Liver (tissue), 9 donors: ENCODE measurements around the gene TENT4B. TPM values are rescaled to one million over a fixed set of nuclear protein-coding genes. Genes with fewer than 3 reads are reported as not detected.

Source experiments
- DNase-seq: peaks from one replicate; pipeline ENCODE4 v3.0.0-alpha.2; 2017; ENCODE audit warnings: low spot score
- H3K27ac ChIP-seq, 2 donors: one replicate each; pipeline ENCODE4 v1.7.0; 2013; ENCODE audit warnings: inconsistent platforms in 2 of 2, low read length in 2 of 2, control low read depth in 1 of 2, low read depth in 1 of 2, mild to moderate bottlenecking in 1 of 2
- H3K27me3 ChIP-seq, 4 donors: one replicate each; pipeline versions ENCODE4 v1.6.1 to v1.7.0; 2013; ENCODE audit warnings: low read length in 3 of 4, inconsistent platforms in 1 of 4, mild to moderate bottlenecking in 1 of 4, moderate library complexity in 1 of 4; ENCODE audit not compliant: control insufficient read depth in 4 of 4, insufficient read depth in 4 of 4
- H3K36me3 ChIP-seq, 4 donors: one replicate each; pipeline versions ENCODE4 v1.6.1 to v1.7.0; 2013; ENCODE audit warnings: low read length in 3 of 4, mild to moderate bottlenecking in 3 of 4, low read depth in 1 of 4, moderate library complexity in 1 of 4; ENCODE audit not compliant: control insufficient read depth in 4 of 4, insufficient read depth in 3 of 4
- H3K4me1 ChIP-seq, 4 donors: one replicate each; pipeline versions ENCODE4 v1.6.1 to v1.7.0; 2013; ENCODE audit warnings: low read length in 3 of 4, mild to moderate bottlenecking in 3 of 4, moderate library complexity in 1 of 4; ENCODE audit not compliant: control insufficient read depth in 4 of 4, insufficient read depth in 4 of 4
- H3K4me3 ChIP-seq, 3 donors: one replicate each; pipeline versions ENCODE4 v1.6.1 to v1.7.0; 2013; ENCODE audit warnings: low read length in 3 of 3, control low read depth in 1 of 3, low read depth in 1 of 3, mild to moderate bottlenecking in 1 of 3
- H3K9ac ChIP-seq, 2 donors: one replicate each; pipeline ENCODE4 v1.7.0; 2013; ENCODE audit warnings: low read length in 2 of 2, mild to moderate bottlenecking in 2 of 2, moderate library complexity in 2 of 2, control low read depth in 1 of 2, low read depth in 1 of 2
- H3K9me3 ChIP-seq, 4 donors: one replicate each; pipeline versions ENCODE4 v1.6.1 to v1.7.0; 2013; ENCODE audit warnings: low read length in 3 of 4; ENCODE audit not compliant: control insufficient read depth in 4 of 4
- CTCF ChIP-seq: fragments of 150-350 bp; IDR thresholded peaks from 2 replicates; pipeline ENCODE4 v1.5.1; 2017; ENCODE audit warnings: improper control_type of control experiment, low read depth, low read length; ENCODE audit not compliant: missing input control
- EGR1 ChIP-seq, 2 donors: IDR thresholded peaks; 2 replicates each; pipeline ENCODE4 v1.6.1; 2016 to 2018; ENCODE audit warnings: antibody characterized with exemption in 2 of 2, low read depth in 2 of 2
- HNF4G ChIP-seq: IDR thresholded peaks from 2 replicates; pipeline ENCODE4 v1.6.1; 2016; ENCODE audit warnings: antibody characterized with exemption
- JUND ChIP-seq, 2 donors: IDR thresholded peaks; 2 replicates each; pipeline ENCODE4 v1.6.1; 2016; ENCODE audit warnings: antibody characterized with exemption in 2 of 2
- NR2F2 ChIP-seq: IDR thresholded peaks from 2 replicates; pipeline ENCODE4 v1.6.1; 2016; ENCODE audit warnings: antibody characterized with exemption
- REST ChIP-seq: IDR thresholded peaks from 2 replicates; pipeline ENCODE4 v1.6.1; 2016; ENCODE audit warnings: antibody characterized with exemption, mild to moderate bottlenecking
- RXRA ChIP-seq, 2 donors: IDR thresholded peaks; 2 replicates each; pipeline ENCODE4 v1.6.1; 2017 to 2018; ENCODE audit warnings: antibody characterized with exemption in 2 of 2, mild to moderate bottlenecking in 1 of 2
- TAF1 ChIP-seq: conservative IDR thresholded peaks from 2 replicates; pipeline ENCODE4 v1.6.1; 2016; ENCODE audit warnings: antibody characterized with exemption, mild to moderate bottlenecking
- ZBTB33 ChIP-seq: IDR thresholded peaks from 2 replicates; pipeline ENCODE4 v1.6.1; 2016; ENCODE audit warnings: antibody characterized with exemption
- WGBS: extraction: QIAGEN DNeasy Blood & Tissue Kit; methylation state at CpG from one replicate; pipeline ENCODE4 v1.1.7; 2013; 5-methylcytosine and 5-hydroxymethylcytosine counted together
- polyA plus RNA-seq, 2 donors: library from polyadenylated mRNA; stranded (reverse) in 1 of 2; unstranded in 1 of 2; fragments of 200-250 nt in 1 of 2; fragments of >200 nt in 1 of 2; fragmentation: Nextera tagmentation in 1 of 2; extraction: Ambion mirVana in 1 of 2; gene quantifications; one replicate each; pipeline versions ENCODE4 v1.2.1 to v1.2.3, GENCODE V29; 2013 to 2015
- total RNA-seq, 2 donors: library from RNA; depleted of rRNA; stranded (reverse); fragments of >200 nt; gene quantifications; one replicate each; pipeline ENCODE4 v1.2.3, GENCODE V29; 2014
- donor health status: healthy.
- donor health status: healthy.
- donor health status: healthy.
- donor health status: healthy.
- donor health status: healthy.

TENT4B gene
- total and polyA plus RNA-seq, 4 donors = 4.2 to 10.8 (median 7.9) TPM

- 90% methylated on average over 9 of the region's 9 CpGs for WGBS
These were observed 91.0 kb downstream of the TENT4B start for GRCh38 chr16:50244140-50244503.

More at GRCh38 chr16:50244140-50244503, 91.0 kb downstream of the TENT4B start:
- DNase-seq = no peak
- no peak overlapping the region for H3K4me3 ChIP-seq
- peaks cover 2 to 14% (median 7%) of the 10 kb centered on the region in 4 donors for H3K4me1 ChIP-seq
- no peak overlapping the region for H3K27ac ChIP-seq
- H3K27me3 ChIP-seq = no peaks in the 10 kb centered on the region
- TF ChIP-seq ZBTB33 (no peak), REST (no peak), RXRA (IDR thresholded peaks at IDR 0.05) (no peak), NR2F2 (no peak), HNF4G (no peak), EGR1 (IDR thresholded peaks at IDR 0.05; ENCODE audit: low read depth in 2 of 2) (no peak), JUND (IDR thresholded peaks at IDR 0.05) (no peak), CTCF (no peak), TAF1 (no peak)
- no peak overlapping the region for H3K9ac ChIP-seq
- H3K36me3 ChIP-seq = no peaks in the 10 kb centered on the region
- no peaks in the 10 kb centered on the region for H3K9me3 ChIP-seq
